ENCODE data around the gene PNPLA6. TPM values are rescaled to one million over a fixed set of nuclear protein-coding genes. Genes with fewer than 3 reads are reported as not detected.
"Not testable (repeated sequence)": the region's sequence is repeated elsewhere in the genome, so short reads cannot be mapped to it uniquely, and the experiment has no call there.

Gene PNPLA6
- total RNA-seq, 2 donors from 2014 or later, result 74.6 to 75.2 TPM

DNA sequence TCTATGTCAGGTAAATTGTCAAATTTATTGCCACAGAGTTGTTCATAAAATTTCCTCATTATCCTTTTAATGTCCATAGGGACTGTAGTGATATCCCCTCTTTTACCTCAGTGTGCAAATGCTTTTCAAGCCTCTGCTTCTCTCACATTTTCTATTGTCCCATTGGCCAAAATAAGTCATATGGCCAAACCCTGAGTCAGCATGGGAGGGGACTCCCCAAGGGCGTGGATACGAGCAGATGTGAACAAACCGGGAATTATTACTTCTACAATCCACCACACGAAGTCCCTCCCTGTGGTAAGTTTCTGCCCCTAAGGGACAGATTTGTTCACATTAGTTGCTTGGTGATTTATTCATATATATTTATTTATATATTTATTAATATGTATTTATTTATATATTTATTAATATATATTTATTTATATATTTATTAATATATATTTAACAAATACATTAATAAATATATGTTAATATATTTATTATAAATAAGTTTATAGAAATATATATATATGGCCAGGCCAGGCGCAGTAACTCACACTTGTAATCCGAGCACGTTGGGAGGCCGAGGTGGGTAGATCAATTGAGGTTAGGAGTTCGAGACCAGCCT, 40.0 kb downstream of the PNPLA6 start:
- Histone ChIP-seq H3K27ac (no peak overlapping the region), H3K27me3 (replicated peaks; ENCODE audit: insufficient read depth) (no peaks in the 10 kb centered on the region), H3K4me3 (no peak overlapping the region), H3K4me1 (replicated peaks) (no peaks in the 10 kb centered on the region), H3K9me3 (no peaks in the 10 kb centered on the region), H3K36me3 (no peaks in the 10 kb centered on the region)
- DNase-seq (ENCODE audit: low spot score), result no peak
- TF ChIP-seq POLR2AphosphoS5 (IDR thresholded peaks at IDR 0.05) (no peak), POLR2A (IDR thresholded peaks at IDR 0.05) (no peak)
- TF ChIP-seq, protein P1, sequence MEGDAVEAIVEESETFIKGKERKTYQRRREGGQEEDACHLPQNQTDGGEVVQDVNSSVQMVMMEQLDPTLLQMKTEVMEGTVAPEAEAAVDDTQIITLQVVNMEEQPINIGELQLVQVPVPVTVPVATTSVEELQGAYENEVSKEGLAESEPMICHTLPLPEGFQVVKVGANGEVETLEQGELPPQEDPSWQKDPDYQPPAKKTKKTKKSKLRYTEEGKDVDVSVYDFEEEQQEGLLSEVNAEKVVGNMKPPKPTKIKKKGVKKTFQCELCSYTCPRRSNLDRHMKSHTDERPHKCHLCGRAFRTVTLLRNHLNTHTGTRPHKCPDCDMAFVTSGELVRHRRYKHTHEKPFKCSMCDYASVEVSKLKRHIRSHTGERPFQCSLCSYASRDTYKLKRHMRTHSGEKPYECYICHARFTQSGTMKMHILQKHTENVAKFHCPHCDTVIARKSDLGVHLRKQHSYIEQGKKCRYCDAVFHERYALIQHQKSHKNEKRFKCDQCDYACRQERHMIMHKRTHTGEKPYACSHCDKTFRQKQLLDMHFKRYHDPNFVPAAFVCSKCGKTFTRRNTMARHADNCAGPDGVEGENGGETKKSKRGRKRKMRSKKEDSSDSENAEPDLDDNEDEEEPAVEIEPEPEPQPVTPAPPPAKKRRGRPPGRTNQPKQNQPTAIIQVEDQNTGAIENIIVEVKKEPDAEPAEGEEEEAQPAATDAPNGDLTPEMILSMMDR (IDR thresholded peaks at IDR 0.05), result no peak
- WGBS, result 78% methylated on average over 9 of the region's 9 CpGs
- intact Hi-C loops (cut with DNase I), result no loop called here

DNA sequence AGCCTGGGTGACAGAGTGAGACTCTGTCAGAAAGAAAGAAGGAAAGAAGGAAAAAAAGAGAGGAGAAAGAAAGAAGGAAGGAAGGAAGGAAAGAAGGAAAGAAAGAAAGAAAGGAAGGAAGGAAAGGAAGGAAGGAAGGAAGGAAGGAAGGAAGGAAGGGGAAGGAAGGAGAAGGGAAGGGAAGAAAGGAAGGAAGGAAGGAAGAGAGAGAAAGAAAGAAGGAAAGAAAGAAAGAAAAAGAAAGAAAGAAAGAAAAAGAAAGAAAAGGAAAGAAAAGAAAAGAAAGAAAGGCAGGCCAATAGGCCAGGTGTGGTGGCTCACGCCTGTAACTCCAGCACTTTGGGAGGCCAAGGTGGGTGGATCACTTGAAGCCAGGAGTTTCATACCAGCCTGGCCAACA, 41.9 kb downstream of the PNPLA6 start:
- H3K27me3 ChIP-seq (replicated peaks; ENCODE audit: insufficient read depth); DNase-seq (ENCODE audit: low spot score); intact Hi-C loops (cut with DNase I); H3K9me3 ChIP-seq; H3K36me3 ChIP-seq; H3K4me3 ChIP-seq; H3K4me1 ChIP-seq (replicated peaks); H3K27ac ChIP-seq: not testable (repeated sequence)
- 87% methylated on average over 1 of the region's 1 CpG for WGBS

DNA sequence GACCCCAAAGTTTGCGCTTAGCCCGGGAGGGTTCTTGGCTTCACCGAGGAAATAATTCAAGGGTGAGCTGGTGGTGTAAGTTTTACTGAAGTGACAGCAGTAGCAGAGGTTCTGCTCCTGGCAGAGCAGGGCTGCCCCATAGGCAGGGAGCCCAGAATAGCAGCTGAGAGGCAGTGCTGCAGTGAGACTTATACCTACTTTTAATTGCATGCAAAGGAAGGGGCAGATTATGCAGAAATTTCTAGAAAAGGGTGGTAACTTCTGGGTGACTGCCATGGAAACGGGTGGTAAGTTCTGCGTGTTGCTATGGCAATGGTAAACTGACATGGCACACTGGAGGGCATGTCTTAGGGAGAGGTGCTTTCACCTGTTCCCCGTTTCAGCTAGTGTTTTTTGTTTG, 42.6 kb downstream of the PNPLA6 start:
- Histone ChIP-seq H3K4me1 (replicated peaks) (no peaks in the 10 kb centered on the region), H3K27me3 (replicated peaks; ENCODE audit: insufficient read depth) (no peaks in the 10 kb centered on the region), H3K27ac (no peak overlapping the region), H3K36me3 (no peaks in the 10 kb centered on the region), H3K4me3 (no peak overlapping the region), H3K9me3 (no peaks in the 10 kb centered on the region)
- intact Hi-C loops (cut with DNase I), result no loop called here
- WGBS, result 60% methylated on average over 6 of the region's 6 CpGs
- no peak for DNase-seq (ENCODE audit: low spot score)
- TF ChIP-seq POLR2A (IDR thresholded peaks at IDR 0.05), result no peak
- no peak for TF ChIP-seq POLR2AphosphoS5 (IDR thresholded peaks at IDR 0.05)
- TF ChIP-seq, protein P1 (IDR thresholded peaks at IDR 0.05), result no peak

DNA sequence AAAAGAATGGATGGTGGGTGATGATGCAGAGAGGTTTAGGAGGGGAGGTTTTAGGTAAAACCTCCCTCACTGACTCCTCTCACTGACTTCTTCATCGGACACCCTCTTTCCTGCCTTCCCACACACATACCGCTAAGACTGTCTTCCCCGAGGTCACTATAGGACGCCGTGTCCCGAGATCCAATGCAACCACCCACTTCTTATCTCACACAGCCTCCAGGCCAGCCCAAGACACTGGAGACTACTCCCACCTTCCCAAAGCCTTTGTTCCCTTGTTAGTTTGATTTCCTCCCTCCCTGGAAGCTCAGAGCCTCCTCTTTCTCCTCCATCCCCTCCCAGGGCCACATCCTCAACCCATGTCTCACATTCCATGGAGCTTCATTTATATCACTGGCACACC, 43.7 kb downstream of the PNPLA6 start:
- Histone ChIP-seq H3K27me3 (replicated peaks; ENCODE audit: insufficient read depth) (no peaks in the 10 kb centered on the region), H3K36me3 (no peaks in the 10 kb centered on the region), H3K9me3 (no peaks in the 10 kb centered on the region), H3K4me3 (no peak overlapping the region), H3K27ac (no peak overlapping the region), H3K4me1 (replicated peaks) (no peaks in the 10 kb centered on the region)
- DNase-seq (ENCODE audit: low spot score), result no peak
- intact Hi-C loops (cut with DNase I), result no loop called here
- WGBS, result 51% methylated on average over 6 of the region's 6 CpGs
- TF ChIP-seq, protein P1 (IDR thresholded peaks at IDR 0.05), result no peak
- TF ChIP-seq POLR2AphosphoS5 (IDR thresholded peaks at IDR 0.05) (no peak), POLR2A (IDR thresholded peaks at IDR 0.05) (no peak)

DNA sequence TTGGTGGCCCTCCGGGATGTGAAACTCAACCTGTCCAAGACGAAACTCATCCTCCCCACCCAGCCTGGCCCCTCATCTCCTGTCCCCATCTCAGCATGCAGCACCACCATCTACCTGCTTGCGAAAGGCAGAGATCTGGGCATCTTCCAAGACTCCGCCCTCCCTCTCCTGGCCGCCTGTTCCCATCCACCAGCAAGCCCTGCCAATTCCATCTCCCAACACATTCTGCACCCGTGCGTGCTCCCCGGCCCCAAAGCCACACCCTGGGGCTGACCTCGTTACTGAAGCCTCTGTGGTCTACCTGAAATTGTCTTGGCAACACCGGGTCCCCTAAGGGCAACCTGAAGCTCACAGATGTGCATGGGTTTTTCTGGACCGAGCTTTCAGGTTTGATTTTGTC, 46.9 kb downstream of the PNPLA6 start:
- Histone ChIP-seq H3K9me3 (no peaks in the 10 kb centered on the region), H3K4me3 (no peak overlapping the region), H3K36me3 (no peaks in the 10 kb centered on the region), H3K27ac (no peak overlapping the region), H3K4me1 (replicated peaks) (no peaks in the 10 kb centered on the region), H3K27me3 (replicated peaks; ENCODE audit: insufficient read depth) (no peaks in the 10 kb centered on the region)
- intact Hi-C loops (cut with DNase I), result no loop called here
- DNase-seq (ENCODE audit: low spot score), result no peak
- 49% methylated on average over 11 of the region's 11 CpGs for WGBS
- TF ChIP-seq, protein P1 (IDR thresholded peaks at IDR 0.05), result no peak
- TF ChIP-seq POLR2A (IDR thresholded peaks at IDR 0.05), result no peak
- no peak for TF ChIP-seq POLR2AphosphoS5 (IDR thresholded peaks at IDR 0.05)
